D721Med (cell line): Measurements from ENCODE around the gene ILRUN.
"Not testable (repeated sequence)": the region's sequence is repeated elsewhere in the genome, so short reads cannot be mapped to it uniquely, and the experiment has no call there.

Experiments used
- DNase-seq: peaks from one replicate; pipeline ENCODE4 v3.0.0; 2011; ENCODE audit warnings: low spot score; ENCODE audit not compliant: insufficient read length
- FAIRE-seq: peaks from 2 replicates; lab custom pipeline; 2011; peaks lifted over from hg19 to GRCh38; lab: Jason Lieb, UNC
- CTCF ChIP-seq: IDR thresholded peaks from 2 replicates; pipeline ENCODE4 v1.5.1; 2012; ENCODE audit warnings: mild to moderate bottlenecking, control low read depth; ENCODE audit not compliant: insufficient read depth; ENCODE audit errors: missing control alignments

Gene ILRUN

DNA sequence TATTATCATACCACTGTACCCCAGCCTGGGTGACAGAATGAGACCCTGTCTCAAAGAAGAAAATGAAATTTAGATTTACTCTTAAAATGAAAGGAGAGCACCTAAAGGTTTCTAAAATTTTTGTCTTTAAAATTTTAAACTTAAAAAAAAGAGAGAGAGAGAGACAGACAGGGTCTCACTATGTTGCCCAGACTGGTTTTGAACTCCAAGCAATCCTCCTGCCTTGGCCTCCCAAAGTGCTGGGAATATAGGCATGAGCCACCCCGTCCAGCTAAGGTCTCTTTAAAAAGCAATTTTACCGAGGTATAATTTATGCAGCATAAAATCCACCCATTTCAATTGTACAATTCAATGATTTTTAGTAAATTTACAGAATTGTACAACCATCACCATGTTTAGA lies 33.2 kb downstream of the ILRUN start:
- no peak for FAIRE-seq
- no peak for TF ChIP-seq CTCF
- DNase-seq, result no peak

DNA sequence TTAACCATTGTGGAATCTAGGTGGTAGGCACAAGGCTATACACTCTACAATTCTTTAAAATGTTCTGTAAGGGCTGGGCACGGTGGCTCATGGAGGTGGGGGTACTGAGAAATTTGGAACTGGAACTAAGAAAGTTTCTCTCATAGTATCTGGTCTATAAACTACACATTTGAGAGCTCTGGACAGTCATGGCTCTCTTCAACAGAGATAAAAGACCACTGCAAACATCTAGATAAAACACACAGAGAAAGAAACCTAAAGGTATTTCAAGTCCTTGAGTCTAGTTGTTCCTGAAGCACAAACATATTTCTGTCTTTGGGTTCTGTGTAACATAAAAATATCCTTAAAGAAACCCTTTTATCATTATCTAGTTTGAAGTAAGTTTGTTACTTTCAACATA lies 35.2 kb downstream of the ILRUN start:
- no peak for TF ChIP-seq CTCF
- DNase-seq, result no peak
- no peak for FAIRE-seq

DNA sequence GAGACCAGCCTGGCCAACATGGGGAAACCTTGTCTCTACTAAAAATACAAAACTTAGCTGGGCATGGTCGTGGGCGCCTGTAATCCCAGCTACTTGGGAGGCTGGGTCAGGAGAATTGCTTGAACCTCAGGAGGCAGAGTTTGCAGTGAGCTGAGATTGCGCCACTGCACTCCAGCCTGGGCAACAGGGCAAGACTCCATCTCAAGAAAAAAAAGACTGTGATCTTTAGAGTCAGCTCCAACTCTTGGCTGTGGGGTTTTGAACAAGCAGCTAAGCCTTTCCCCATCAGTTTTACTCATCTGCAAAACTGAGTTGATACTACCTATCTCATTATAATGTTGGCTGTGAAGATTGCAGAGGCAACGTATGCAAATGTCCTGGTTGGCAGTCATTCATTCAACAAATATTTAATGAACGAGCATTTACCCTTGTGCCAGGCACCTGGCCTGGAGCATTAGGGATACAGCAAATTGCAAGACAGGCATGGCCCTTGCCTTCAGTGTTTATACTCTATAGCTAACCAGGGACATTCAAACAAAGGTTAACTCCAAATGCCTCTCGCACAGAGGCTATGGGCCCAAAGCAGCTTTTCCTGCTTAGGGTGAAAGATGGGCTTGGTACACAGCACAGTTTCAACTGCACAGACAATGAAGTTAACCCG lies 37.8 kb downstream of the ILRUN start:
- no peak for TF ChIP-seq CTCF
- no peak for DNase-seq
- no peak for FAIRE-seq

DNA sequence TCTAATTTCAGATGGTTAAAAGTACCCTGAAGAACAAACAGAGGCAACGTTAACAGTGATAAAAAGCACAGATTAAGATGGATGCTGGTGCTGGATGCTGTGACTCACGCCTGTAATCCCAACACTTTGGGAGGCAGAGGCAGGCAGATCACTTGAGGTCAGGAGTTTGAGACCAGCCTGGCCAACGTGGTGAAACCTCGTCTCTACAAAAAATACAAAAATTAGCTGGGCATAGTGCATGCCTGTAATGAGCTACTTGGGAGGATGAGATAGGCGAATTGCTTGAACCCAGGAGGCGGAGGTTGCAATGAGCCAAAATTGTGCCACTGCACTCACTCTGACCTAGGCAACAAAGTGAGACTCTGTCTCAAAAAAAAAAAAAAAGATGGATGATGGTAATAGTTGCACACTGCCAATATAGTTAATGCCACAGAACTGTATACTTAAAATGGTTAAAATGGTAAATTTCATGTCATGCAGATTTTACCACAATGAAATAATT lies 38.5 kb downstream of the ILRUN start:
- not testable (repeated sequence) for DNase-seq, FAIRE-seq

- FAIRE-seq, result no peak
- no peak for TF ChIP-seq CTCF
- DNase-seq, result no peak
Measured at GRCh38 chr6:34657307-34657978, 39.1 kb downstream of the ILRUN start.

GRCh38 chr6:34657037-34657306 lies 39.6 kb downstream of the ILRUN start:
- no peak for FAIRE-seq
- no peak for DNase-seq
- TF ChIP-seq CTCF, result no peak

DNA sequence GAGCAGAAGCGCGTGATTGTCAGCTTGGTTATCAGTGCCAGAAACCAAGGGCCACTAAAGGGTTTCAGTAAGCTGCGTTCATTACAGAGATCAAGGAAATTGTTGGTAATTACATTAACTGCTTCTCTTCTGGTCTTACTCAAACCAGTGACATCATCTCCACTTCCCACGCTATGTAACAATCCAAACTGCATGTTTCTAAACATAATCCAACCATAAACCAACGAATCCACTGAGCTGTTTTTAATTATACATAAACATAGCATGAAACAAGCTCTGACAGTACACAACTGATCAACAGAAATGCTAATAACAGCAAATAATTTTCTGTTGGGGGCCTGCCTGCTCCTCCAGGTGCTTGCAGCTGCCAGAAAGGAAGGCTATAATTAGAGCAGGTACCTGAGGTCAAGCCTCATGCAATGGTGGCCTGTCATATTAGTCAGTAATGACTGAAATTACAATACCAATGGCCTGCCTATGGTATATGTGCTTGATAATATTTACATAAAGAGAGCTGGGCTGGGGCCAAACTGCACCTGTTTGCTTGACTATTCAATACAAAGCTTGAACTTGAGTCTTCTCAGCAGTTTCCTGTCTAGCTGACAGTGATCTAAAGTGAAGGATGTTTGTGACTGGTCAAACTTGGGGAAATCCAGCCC lies 40.1 kb downstream of the ILRUN start:
- TF ChIP-seq CTCF, result no peak
- FAIRE-seq, result no peak
- DNase-seq, result no peak

DNA sequence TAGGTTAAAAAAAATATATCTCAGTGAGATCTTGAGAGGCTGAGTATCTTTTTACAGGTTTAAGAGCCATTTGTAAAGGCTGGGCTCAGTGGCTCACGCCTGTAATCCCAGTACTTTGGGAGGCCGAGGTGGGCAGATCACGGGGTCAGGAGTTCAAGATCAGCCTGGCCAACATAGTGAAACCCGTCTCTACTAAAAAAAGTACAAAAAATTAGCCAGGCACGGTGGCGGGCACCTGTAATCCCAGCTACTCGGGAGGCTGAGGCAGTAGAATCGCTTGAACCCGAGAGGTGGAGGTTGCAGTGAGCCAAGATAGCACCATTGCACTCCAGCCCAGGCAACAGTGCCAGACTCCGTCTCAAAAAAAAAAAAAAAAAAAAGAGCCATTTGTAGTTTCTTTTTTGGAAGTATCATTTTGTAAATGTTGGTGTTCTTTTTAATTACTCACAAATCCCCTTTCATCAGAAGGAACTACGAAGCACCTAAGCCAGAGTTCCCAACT lies 40.6 kb downstream of the ILRUN start:
- not testable (repeated sequence) for FAIRE-seq, DNase-seq
